Esophagus muscularis mucosa (tissue), 4 donors: ENCODE measurements around the gene GNG12. TPM values are rescaled to one million over a fixed set of nuclear protein-coding genes. Genes with fewer than 3 reads are reported as not detected.

Experiments
- DNase-seq: peaks from one replicate; pipeline ENCODE4 v3.0.0-alpha.2; 2017; ENCODE audit errors: extremely low spot score
- H3K27ac ChIP-seq, 4 donors: fragments of 200-600 bp; sonication (generic); replicated peaks in 1 of 4; 1 replicate in 3 of 4; 2 replicates in 1 of 4; pipeline ENCODE4 v1.5.1; 2016 to 2019; ENCODE audit warnings: mild to moderate bottlenecking in 1 of 4
- H3K27me3 ChIP-seq, 4 donors: fragments of 200-600 bp; sonication (generic); one replicate each; pipeline versions ENCODE4 v1.5.1 to v1.6.0; 2016 to 2019
- H3K36me3 ChIP-seq, 4 donors: fragments of 200-600 bp; sonication (generic); one replicate each; pipeline ENCODE4 v1.5.1; 2016 to 2019
- H3K4me1 ChIP-seq, 4 donors: fragments of 200-600 bp; sonication (generic); one replicate each; pipeline ENCODE4 v1.5.1; 2016 to 2019
- H3K4me3 ChIP-seq, 4 donors: fragments of 200-600 bp; sonication (generic); 1 replicate in 2 of 4; 2 replicates in 2 of 4; pipeline ENCODE4 v1.5.1; 2016 to 2019; ENCODE audit warnings: mild to moderate bottlenecking in 4 of 4, moderate library complexity in 1 of 4
- H3K9me3 ChIP-seq, 4 donors: fragments of 200-600 bp; sonication (generic); 1 replicate in 3 of 4; 2 replicates in 1 of 4; pipeline ENCODE4 v1.5.1; 2016 to 2019
- EP300 ChIP-seq: sonication (generic); formaldehyde crosslinking; IDR thresholded peaks from one replicate; pipeline ENCODE4 v1.6.1; 2017; ENCODE audit warnings: antibody characterized with exemption
- POLR2A ChIP-seq: fragments of 450-650 bp; IDR thresholded peaks from one replicate; pipeline ENCODE4 v1.6.1; 2017; ENCODE audit warnings: antibody characterized with exemption, moderate library complexity, mild to moderate bottlenecking, low read depth
- POLR2AphosphoS5 ChIP-seq, 2 donors: sonication (generic); formaldehyde crosslinking; IDR thresholded peaks; one replicate each; pipeline ENCODE4 v1.6.1; 2017; ENCODE audit warnings: antibody characterized with exemption in 2 of 2
- WGBS: methylation state at CpG from one replicate; pipeline ENCODE4 v1.1.5; 2018; 5-methylcytosine and 5-hydroxymethylcytosine counted together
- intact Hi-C: fragments of 100-400 bp; cut with DNase I; formaldehyde crosslinking; loops from one replicate; pipeline ENCODE4 v1.15.1; 2023
- total RNA-seq, 4 donors: library from RNA; depleted of rRNA; stranded (reverse); fragments of >200 nt; gene quantifications; one replicate each; pipeline versions ENCODE4 v1.1.0 to v1.2.1, GENCODE V29; 2016
- TF ChIP-seq, protein P1 (sequence below), 3 experiments: fragments of 200-600 bp in 2 of 3; fragments of 450-650 bp in 1 of 3; sonication (generic) in 2 of 3; IDR thresholded peaks; one replicate each; pipeline ENCODE4 v1.5.1; 2017 to 2019; ENCODE audit warnings: antibody characterized with exemption in 3 of 3, mild to moderate bottlenecking in 2 of 3, moderate library complexity in 1 of 3

The GNG12 gene
- total RNA-seq, 4 donors from 2014 or later = 108 to 118 (median 111) TPM

DNA sequence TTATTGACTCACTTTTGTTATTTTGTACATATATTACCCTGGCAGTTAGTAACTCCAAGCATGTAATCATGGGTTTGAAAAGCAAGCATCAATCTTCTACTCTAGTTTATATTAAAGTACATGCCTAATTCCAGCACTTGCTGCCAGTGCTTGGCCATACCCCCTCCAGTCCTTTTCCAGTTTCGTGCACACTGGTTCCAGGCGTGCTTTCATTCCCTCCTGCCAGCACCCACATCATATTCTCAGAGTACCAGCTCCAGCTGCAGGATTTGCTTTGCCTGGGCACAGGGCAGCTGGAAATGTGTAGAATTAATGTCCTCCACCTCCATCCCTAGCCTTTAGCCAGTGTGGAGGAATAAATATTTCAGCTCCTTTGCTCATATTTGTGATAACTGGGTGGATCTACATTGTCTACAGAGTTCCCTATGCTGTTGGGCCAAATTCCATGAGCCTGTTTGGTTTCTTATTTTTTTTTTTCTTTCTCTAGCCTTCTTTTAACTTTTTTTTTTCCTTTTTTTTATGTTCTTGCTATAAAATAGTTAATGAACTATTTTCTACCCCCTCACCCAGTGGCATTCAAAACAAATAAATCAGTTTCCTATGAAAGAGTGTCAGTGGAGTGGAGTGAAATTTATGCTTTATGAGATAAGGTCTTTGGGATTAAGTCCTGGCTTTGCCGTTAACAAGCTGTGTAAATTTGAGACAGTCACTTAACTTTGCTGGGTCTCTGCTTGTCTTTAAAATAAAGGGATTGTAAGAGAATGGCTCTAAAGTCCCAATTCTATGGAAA is 2.6 kb upstream of the GNG12 start:
- intact Hi-C loops = no loop called here
- H3K27ac ChIP-seq = no peak overlapping the region

DNA sequence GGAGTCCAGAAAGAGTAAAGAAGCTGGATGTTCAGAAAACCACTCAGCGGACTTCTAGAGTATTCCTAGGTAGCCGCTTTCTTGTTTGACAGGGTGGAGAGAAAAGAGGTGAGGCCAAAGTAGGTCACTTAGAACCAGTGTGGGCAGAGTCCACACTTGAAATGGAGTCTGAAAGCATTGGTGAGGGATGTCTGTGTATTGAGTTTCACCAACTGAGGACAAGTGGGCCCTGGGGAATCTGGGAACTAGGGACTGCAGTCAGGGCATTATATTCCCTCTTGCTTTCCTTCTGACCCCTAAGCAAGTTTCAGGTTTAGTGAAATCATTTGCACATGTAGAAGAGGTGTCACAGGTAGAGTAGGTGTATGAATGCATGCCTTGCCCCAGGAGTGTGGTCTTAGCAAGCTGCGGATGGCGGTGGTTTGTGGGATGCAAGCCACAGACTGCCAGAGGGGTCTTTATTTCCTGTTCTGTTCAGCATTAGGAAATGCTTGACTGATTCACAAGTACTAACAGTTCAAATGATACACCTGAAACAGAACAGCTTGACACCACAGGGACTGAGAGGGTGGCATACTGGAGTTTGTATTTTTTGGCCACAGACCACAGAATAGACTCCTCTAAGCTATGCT is 1.1 kb upstream of the GNG12 start:
- TF ChIP-seq, protein P1, sequence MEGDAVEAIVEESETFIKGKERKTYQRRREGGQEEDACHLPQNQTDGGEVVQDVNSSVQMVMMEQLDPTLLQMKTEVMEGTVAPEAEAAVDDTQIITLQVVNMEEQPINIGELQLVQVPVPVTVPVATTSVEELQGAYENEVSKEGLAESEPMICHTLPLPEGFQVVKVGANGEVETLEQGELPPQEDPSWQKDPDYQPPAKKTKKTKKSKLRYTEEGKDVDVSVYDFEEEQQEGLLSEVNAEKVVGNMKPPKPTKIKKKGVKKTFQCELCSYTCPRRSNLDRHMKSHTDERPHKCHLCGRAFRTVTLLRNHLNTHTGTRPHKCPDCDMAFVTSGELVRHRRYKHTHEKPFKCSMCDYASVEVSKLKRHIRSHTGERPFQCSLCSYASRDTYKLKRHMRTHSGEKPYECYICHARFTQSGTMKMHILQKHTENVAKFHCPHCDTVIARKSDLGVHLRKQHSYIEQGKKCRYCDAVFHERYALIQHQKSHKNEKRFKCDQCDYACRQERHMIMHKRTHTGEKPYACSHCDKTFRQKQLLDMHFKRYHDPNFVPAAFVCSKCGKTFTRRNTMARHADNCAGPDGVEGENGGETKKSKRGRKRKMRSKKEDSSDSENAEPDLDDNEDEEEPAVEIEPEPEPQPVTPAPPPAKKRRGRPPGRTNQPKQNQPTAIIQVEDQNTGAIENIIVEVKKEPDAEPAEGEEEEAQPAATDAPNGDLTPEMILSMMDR (IDR thresholded peaks at IDR 0.05) = no peak
- no peak for TF ChIP-seq POLR2AphosphoS5 (IDR thresholded peaks at IDR 0.05)
- no peak for TF ChIP-seq POLR2A
- no peak for TF ChIP-seq EP300
- Histone ChIP-seq H3K4me1 (peaks cover 27 to 37% (median 35%) of the 10 kb centered on the region in 4 donors), H3K36me3 (no peaks in the 10 kb centered on the region), H3K27ac (peak overlapping the region in 2 of 4 donors; percentile 93), H3K9me3 (no peaks in the 10 kb centered on the region), H3K27me3 (no peaks in the 10 kb centered on the region), H3K4me3 (no peak overlapping the region)
- no peak for DNase-seq
- intact Hi-C loops = loop anchor here (5.0 kb wide), 1 partner anchor 67 kb away; no protein-coding TSS in a partner anchor
- 95% methylated on average over 4 of the region's 4 CpGs for WGBS

More for the DNA sequence above, 2.6 kb upstream of the GNG12 start:
- 72% methylated on average over 3 of the region's 3 CpGs for WGBS
- Histone ChIP-seq H3K36me3 (no peaks in the 10 kb centered on the region), H3K9me3 (no peaks in the 10 kb centered on the region), H3K27me3 (no peaks in the 10 kb centered on the region), H3K4me3 (no peak overlapping the region), H3K4me1 (peaks cover 29 to 37% (median 34%) of the 10 kb centered on the region in 4 donors)
- no peak for DNase-seq
- TF ChIP-seq POLR2AphosphoS5 (IDR thresholded peaks at IDR 0.05) = no peak
- TF ChIP-seq EP300 = no peak
- no peak for TF ChIP-seq POLR2A
- TF ChIP-seq, protein P1 (IDR thresholded peaks at IDR 0.05) = no peak

DNA sequence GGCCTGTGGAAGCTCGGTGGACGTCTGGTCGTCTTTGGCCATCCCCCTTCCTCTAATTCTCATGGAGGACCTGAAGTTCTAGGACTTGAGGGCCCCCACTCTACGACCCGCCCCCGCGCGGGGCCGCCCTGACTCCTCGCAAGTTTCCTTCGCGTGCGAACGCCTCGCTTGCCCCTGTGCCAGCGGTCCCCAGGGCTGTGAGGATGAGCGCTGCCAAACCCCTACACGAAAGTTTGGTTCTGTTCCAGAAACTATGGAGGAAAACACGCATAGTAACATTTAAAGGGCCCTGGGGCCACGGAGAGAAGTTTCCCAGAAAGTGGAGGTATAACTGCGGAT is 304 bp upstream of the GNG12 start:
- WGBS = 31% methylated on average over 5 of the region's 21 CpGs
- no peaks in the 10 kb centered on the region for H3K27me3 ChIP-seq
- no peak for DNase-seq
- intact Hi-C loops = loop anchor here (5.0 kb wide), 1 partner anchor 66 kb away; no protein-coding TSS in a partner anchor
- TF ChIP-seq, protein P1 (IDR thresholded peaks at IDR 0.05) = no peak
- no peak for TF ChIP-seq POLR2A
- no peak for TF ChIP-seq EP300
- no peak for TF ChIP-seq POLR2AphosphoS5 (IDR thresholded peaks at IDR 0.05)
- H3K27ac ChIP-seq = peak overlapping the region; percentile 91 to 93 (median 92)
- H3K36me3 ChIP-seq = no peaks in the 10 kb centered on the region
- H3K4me3 ChIP-seq = peak overlapping the region; percentile 70 to 91 (median 80)
- peaks cover 21 to 33% (median 29%) of the 10 kb centered on the region in 4 donors for H3K4me1 ChIP-seq
- H3K9me3 ChIP-seq = no peaks in the 10 kb centered on the region

DNA sequence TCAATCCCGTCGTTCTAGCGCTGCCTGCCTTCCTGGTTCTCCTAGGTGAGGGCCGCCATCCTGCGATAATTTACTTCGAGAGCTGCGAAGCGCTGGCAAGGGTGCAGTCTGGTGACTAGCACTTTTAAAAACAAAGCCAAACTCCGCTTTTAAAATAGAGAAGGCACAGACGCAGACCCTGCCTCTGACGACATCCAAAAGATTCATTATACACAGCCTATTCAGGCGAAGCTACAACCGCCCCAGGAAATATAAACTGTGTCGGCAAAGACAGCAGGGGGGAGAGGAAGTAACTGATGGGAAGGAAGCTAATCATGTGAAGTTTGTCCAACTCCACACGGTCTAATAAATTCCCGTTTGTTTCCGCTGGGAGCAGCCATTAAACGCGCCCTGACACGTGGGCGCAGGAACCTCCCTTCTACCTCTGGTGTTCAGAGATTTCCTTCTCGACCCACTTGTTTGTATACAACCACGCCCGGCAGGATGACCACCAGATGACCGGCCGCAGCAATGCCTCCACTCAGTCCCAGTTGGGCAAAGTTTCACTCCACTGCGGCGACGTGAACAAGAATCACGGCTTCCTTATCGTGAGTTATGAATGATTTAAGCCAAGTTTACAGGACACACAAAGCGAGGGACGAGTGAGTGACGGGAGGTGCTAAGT is 1.3 kb downstream of the GNG12 start:
- DNase-seq = no peak
- Histone ChIP-seq H3K9me3 (no peaks in the 10 kb centered on the region), H3K4me1 (peaks cover 16 to 44% (median 22%) of the 10 kb centered on the region in 4 donors), H3K27ac (peak overlapping the region; percentile 91 to 93 (median 92)), H3K36me3 (peaks cover 0 to 6% (median 0%) of the 10 kb centered on the region in 4 donors), H3K4me3 (peak overlapping the region; percentile 70 to 91 (median 80)), H3K27me3 (no peaks in the 10 kb centered on the region)
- WGBS = 1% methylated on average over 33 of the region's 34 CpGs
- TF ChIP-seq EP300 = peak; percentile 20
- TF ChIP-seq, protein P1 (IDR thresholded peaks at IDR 0.05) = peak in 1 of 3 experiments; percentile 23
- peak; percentile 71 to 73 for TF ChIP-seq POLR2AphosphoS5 (IDR thresholded peaks at IDR 0.05)
- TF ChIP-seq POLR2A = no peak
- intact Hi-C loops = loop anchor here (5.0 kb wide), 1 partner anchor 65 kb away; no protein-coding TSS in a partner anchor
